Kidney (tissue), 14 donors: ENCODE data around the gene PTGFR. TPM values are rescaled to one million over a fixed set of nuclear protein-coding genes. Genes with fewer than 3 reads are reported as not detected.

Experiments
- DNase-seq, 5 donors: peaks; one replicate each; pipeline ENCODE4 v3.0.0-alpha.2; 2013 to 2020
- FAIRE-seq: peaks from 2 replicates; lab custom pipeline; 2012; peaks lifted over from hg19 to GRCh38; lab: Jason Lieb, UNC
- H3K27ac ChIP-seq, 2 donors: one replicate each; pipeline ENCODE4 v1.7.0; 2013; ENCODE audit warnings: low read depth in 2 of 2, low read length in 2 of 2, inconsistent platforms in 1 of 2
- H3K27me3 ChIP-seq: one replicate; pipeline ENCODE4 v1.7.1; 2013; ENCODE audit warnings: low read length, inconsistent platforms; ENCODE audit not compliant: control insufficient read depth, insufficient read depth
- H3K36me3 ChIP-seq, 3 donors: one replicate each; pipeline versions ENCODE4 v1.7.0 to v1.7.1; 2013; ENCODE audit warnings: low read length in 3 of 3, control low read depth in 1 of 3, inconsistent platforms in 1 of 3; ENCODE audit not compliant: insufficient read depth in 3 of 3, control insufficient read depth in 2 of 3
- H3K4me1 ChIP-seq, 3 donors: one replicate each; pipeline versions ENCODE4 v1.7.0 to v1.7.1; 2013; ENCODE audit warnings: low read length in 3 of 3, inconsistent platforms in 1 of 3, low read depth in 1 of 3; ENCODE audit not compliant: control insufficient read depth in 2 of 3, insufficient read depth in 2 of 3
- H3K4me3 ChIP-seq, 3 donors: one replicate each; pipeline versions ENCODE4 v1.7.0 to v1.8.1; 2013; ENCODE audit warnings: low read length in 3 of 3, control low read depth in 1 of 3, inconsistent platforms in 1 of 3
- H3K9ac ChIP-seq, 3 donors: one replicate each; pipeline versions ENCODE4 v1.7.0 to v1.7.1; 2013; ENCODE audit warnings: low read length in 3 of 3, control low read depth in 1 of 3, inconsistent platforms in 1 of 3
- H3K9me3 ChIP-seq, 3 donors: one replicate each; pipeline versions ENCODE4 v1.7.0 to v1.7.1; 2013; ENCODE audit warnings: low read length in 3 of 3, control low read depth in 1 of 3, inconsistent platforms in 1 of 3; ENCODE audit not compliant: control insufficient read depth in 2 of 3, insufficient read depth in 1 of 3
- CTCF ChIP-seq: IDR thresholded peaks from 3 replicates; pipeline ENCODE4 v1.5.1; 2012; ENCODE audit warnings: mild to moderate bottlenecking, moderate library complexity, borderline replicate concordance; ENCODE audit not compliant: insufficient read depth; ENCODE audit errors: extremely low read depth
- intact Hi-C: fragments of 100-400 bp; cut with DNase I; formaldehyde crosslinking; loops from one replicate; pipeline ENCODE4 v1.11.1; 2022
- polyA plus RNA-seq: library from polyadenylated mRNA; stranded (reverse); fragments of 350-450 nt; fragmentation: Illumina TruSeq; extraction: RNeasy Lipid Tissue Mini Kit (QIAGEN cat#74804); gene quantifications from one replicate; pipeline ENCODE4 v1.2.3, GENCODE V29; 2014; ENCODE audit warnings: low read depth, low replicate concordance; ENCODE audit not compliant: insufficient read depth
- total RNA-seq: library from RNA; stranded (reverse); fragmentation: NEBNext Ultra II Directional; extraction: Animal tissue kit (Norgen Biotek cat#: 25700); gene quantifications from one replicate; pipeline ENCODE4 v1.2.1, GENCODE V29; 2021
- donor health status: control.
- donor health status: control.
- donor health status: control.
- donor health status: control.
- donor health status: control.
- donor health status: DM: yes; HTN: yes; CAD: no.
- donor health status: Normal renal cell carcinoma (clear cell type).

PTGFR gene
- total and polyA plus RNA-seq, 2 donors from 2014 or later, result 2.4 to 3.7 TPM

- FAIRE-seq, result no peak
- Histone ChIP-seq H3K9me3 (peaks cover 0 to 12% (median 0%) of the 10 kb centered on the region in 3 donors), H3K4me1 (no peaks in the 10 kb centered on the region), H3K27me3 (no peaks in the 10 kb centered on the region), H3K27ac (no peak overlapping the region), H3K36me3 (no peaks in the 10 kb centered on the region), H3K4me3 (no peak overlapping the region), H3K9ac (no peak overlapping the region)
- intact Hi-C loops, result no loop called here
- DNase-seq, result no peak
- no peak for TF ChIP-seq CTCF
Measured at GRCh38 chr1:78547081-78547480, 56.3 kb downstream of the PTGFR start.

GRCh38 chr1:78549331-78549730 lies 58.6 kb downstream of the PTGFR start:
- no peak overlapping the region for H3K9ac ChIP-seq
- no peaks in the 10 kb centered on the region for H3K27me3 ChIP-seq
- H3K4me1 ChIP-seq, result no peaks in the 10 kb centered on the region
- FAIRE-seq (no peak), DNase-seq (no peak)
- no peaks in the 10 kb centered on the region for H3K36me3 ChIP-seq
- no peak overlapping the region for H3K27ac ChIP-seq
- H3K9me3 ChIP-seq, result peaks cover 0 to 12% (median 0%) of the 10 kb centered on the region in 3 donors
- no peak for TF ChIP-seq CTCF
- intact Hi-C loops, result no loop called here
- no peak overlapping the region for H3K4me3 ChIP-seq

- Histone ChIP-seq H3K36me3 (no peaks in the 10 kb centered on the region), H3K9ac (no peak overlapping the region), H3K4me1 (no peaks in the 10 kb centered on the region), H3K4me3 (no peak overlapping the region), H3K27ac (no peak overlapping the region), H3K9me3 (peaks cover 0 to 12% (median 0%) of the 10 kb centered on the region in 3 donors), H3K27me3 (no peaks in the 10 kb centered on the region)
- intact Hi-C loops, result no loop called here
- FAIRE-seq (no peak), DNase-seq (no peak)
- no peak for TF ChIP-seq CTCF
Measured at GRCh38 chr1:78549891-78550290, 59.1 kb downstream of the PTGFR start.

- no peak for FAIRE-seq
- Histone ChIP-seq H3K4me3 (no peak overlapping the region), H3K27ac (no peak overlapping the region), H3K27me3 (no peaks in the 10 kb centered on the region), H3K4me1 (no peaks in the 10 kb centered on the region), H3K9me3 (peaks cover 0 to 12% (median 0%) of the 10 kb centered on the region in 3 donors), H3K9ac (no peak overlapping the region), H3K36me3 (no peaks in the 10 kb centered on the region)
- DNase-seq, result no peak
- TF ChIP-seq CTCF, result no peak
- intact Hi-C loops, result no loop called here
Measured at GRCh38 chr1:78553859-78554258, 63.1 kb downstream of the PTGFR start.
